Neutrophil (primary cell): ENCODE data around the gene PCK1.

Source experiments
- H3K27ac ChIP-seq: fragments of 200-600 bp; sonication (generic); 2 replicates; pipeline ENCODE4 v1.5.1; 2016; ENCODE audit warnings: mild to moderate bottlenecking, moderate library complexity
- H3K27me3 ChIP-seq: fragments of 200-600 bp; sonication (generic); 2 replicates; pipeline ENCODE4 v1.6.0; 2016; ENCODE audit warnings: mild to moderate bottlenecking
- H3K36me3 ChIP-seq: fragments of 200-600 bp; sonication (generic); 2 replicates; pipeline ENCODE4 v1.5.1; 2017
- H3K4me1 ChIP-seq, 2 experiments: fragments of 200-600 bp in 1 of 2; sonication (generic) in 1 of 2; 1 replicate in 1 of 2; 2 replicates in 1 of 2; pipeline versions ENCODE4 v1.5.1 to v1.6.1; 2013 to 2016; ENCODE audit warnings: low read depth in 1 of 2, low read length in 1 of 2, mild to moderate bottlenecking in 1 of 2, moderate library complexity in 1 of 2; ENCODE audit not compliant: control insufficient read depth in 1 of 2, insufficient read depth in 1 of 2
- H3K4me3 ChIP-seq, 2 experiments: fragments of 200-600 bp in 1 of 2; sonication (generic) in 1 of 2; 1 replicate in 1 of 2; 2 replicates in 1 of 2; pipeline ENCODE4 v1.5.1; 2013 to 2016; ENCODE audit warnings: low read depth in 1 of 2, low read length in 1 of 2, mild to moderate bottlenecking in 1 of 2, moderate library complexity in 1 of 2
- H3K9me3 ChIP-seq: fragments of 200-600 bp; sonication (generic); 2 replicates; pipeline ENCODE4 v1.5.1; 2016
- TF ChIP-seq, protein P1 (sequence below): fragments of 200-600 bp; sonication (generic); IDR thresholded peaks from 2 replicates; pipeline ENCODE4 v1.5.1; 2016; ENCODE audit warnings: antibody characterized with exemption

Gene PCK1

DNA sequence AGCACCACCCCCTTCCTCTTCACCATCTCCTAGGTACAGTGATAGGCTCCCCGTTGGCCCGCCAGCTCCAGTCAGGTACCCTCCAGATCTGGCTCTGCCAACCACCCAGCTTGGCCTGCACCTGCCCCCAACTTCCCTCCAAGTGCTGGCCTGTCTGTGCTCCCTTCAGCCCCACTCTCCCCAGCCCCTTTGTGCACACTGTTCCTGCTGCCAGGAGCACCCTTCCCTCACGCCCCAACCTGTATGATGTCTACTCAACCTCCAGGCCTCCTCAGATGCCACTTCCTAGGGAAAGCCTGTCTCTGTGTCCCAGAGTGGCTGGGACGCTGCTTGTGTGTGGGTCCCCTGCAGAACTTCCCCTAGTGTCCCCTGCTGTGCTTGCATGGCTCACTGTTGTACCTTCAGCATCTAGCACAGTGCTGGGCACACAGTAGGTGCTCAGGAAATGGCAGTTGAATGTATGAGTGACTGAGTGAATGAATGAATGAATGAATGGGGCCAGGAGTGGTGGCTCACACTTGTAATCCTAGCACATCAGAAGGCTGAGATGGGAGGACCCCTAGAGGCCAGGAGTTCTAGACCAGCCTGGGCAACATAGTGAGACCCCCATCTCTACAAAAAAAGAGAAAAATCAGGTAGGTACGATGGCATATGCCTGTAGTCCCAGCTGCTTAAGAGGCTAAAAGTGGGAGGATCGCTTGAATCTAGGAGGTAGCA is 56.3 kb downstream of the PCK1 start:
- Histone ChIP-seq H3K4me1 (peaks cover 44 to 47% of the 10 kb centered on the region in 2 experiments), H3K36me3 (peaks cover 53% of the 10 kb centered on the region), H3K27me3 (peaks cover 7% of the 10 kb centered on the region), H3K4me3 (peak overlapping the region in 1 of 2 experiments; percentile 71), H3K9me3 (no peaks in the 10 kb centered on the region), H3K27ac (peak overlapping the region; percentile 95)
- TF ChIP-seq, protein P1, sequence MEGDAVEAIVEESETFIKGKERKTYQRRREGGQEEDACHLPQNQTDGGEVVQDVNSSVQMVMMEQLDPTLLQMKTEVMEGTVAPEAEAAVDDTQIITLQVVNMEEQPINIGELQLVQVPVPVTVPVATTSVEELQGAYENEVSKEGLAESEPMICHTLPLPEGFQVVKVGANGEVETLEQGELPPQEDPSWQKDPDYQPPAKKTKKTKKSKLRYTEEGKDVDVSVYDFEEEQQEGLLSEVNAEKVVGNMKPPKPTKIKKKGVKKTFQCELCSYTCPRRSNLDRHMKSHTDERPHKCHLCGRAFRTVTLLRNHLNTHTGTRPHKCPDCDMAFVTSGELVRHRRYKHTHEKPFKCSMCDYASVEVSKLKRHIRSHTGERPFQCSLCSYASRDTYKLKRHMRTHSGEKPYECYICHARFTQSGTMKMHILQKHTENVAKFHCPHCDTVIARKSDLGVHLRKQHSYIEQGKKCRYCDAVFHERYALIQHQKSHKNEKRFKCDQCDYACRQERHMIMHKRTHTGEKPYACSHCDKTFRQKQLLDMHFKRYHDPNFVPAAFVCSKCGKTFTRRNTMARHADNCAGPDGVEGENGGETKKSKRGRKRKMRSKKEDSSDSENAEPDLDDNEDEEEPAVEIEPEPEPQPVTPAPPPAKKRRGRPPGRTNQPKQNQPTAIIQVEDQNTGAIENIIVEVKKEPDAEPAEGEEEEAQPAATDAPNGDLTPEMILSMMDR = no peak
